Neuron (in vitro differentiated cells): ENCODE measurements around the gene RAP2B.
"Not testable (repeated sequence)": the region's sequence is repeated elsewhere in the genome, so short reads cannot be mapped to it uniquely, and the experiment has no call there.

Experiments
- H2AFZ ChIP-seq: one replicate; pipeline ENCODE4 v1.6.1; 2013; ENCODE audit warnings: low read depth, mild to moderate bottlenecking, inconsistent platforms, low read length, moderate library complexity
- H3K27me3 ChIP-seq: one replicate; pipeline ENCODE4 v1.6.1; 2013; ENCODE audit warnings: low read length; ENCODE audit not compliant: insufficient read depth
- H3K36me3 ChIP-seq: one replicate; pipeline ENCODE4 v1.6.1; 2013; ENCODE audit warnings: low read length; ENCODE audit not compliant: insufficient read depth
- H3K4me1 ChIP-seq: one replicate; pipeline ENCODE4 v1.6.1; 2013; ENCODE audit warnings: low read length; ENCODE audit not compliant: insufficient read depth
- H3K4me3 ChIP-seq: 2 replicates; pipeline ENCODE4 v1.5.1; 2013; ENCODE audit warnings: mild to moderate bottlenecking, low read length, moderate library complexity
- H3K9me3 ChIP-seq: one replicate; pipeline ENCODE4 v1.6.1; 2013; ENCODE audit warnings: low read length

Gene RAP2B

DNA sequence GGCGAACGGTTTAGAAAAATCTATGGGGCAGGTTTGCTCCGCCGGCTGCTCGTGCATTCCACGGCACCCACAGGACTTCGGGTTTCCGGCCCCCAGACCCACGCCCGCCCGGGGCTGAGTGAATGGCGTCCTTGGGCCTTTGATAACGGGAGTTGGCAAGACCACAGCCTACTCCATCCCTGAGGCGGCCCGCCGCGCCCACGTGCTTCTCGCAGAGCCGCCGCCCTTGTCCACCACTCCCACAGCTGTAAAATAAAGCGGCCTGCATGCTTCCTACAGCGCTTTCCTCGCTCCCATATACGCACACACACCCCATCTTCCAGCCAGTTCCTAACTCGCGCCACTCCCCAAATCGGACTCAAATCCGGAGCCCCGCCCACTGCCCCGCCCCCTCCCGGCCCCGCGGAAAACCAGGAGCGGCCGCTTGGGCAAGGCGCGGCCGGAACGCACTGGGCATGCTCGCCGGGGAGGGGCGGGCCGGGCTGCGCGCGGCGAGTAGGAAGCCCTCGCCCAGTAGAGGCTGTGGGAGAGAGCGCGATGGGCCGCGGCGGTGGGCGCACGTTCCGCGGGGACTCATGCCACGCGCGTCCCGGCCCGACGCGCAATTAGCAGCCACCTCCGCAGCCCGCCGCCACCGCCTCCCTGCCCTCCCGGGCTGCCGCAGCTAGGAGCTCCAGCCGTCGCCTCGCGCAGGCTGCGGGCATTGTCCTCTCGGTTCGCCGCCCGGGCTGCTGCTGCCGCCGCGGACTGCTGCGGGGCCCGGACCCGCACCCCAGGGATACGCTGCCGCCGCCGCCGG lies at the start of gene RAP2B:
TSS of gene RAP2B (plus strand) at position 513 of the 799 bp plus-strand sequence. CDS start 468 bp downstream, outside the sequence.
- H3K9me3 ChIP-seq: no peaks in the 10 kb centered on the region
- H2AFZ ChIP-seq: peak within 1 kb of the TSS; percentile 90
- peaks cover 21% of the 10 kb centered on the region for H3K4me1 ChIP-seq

DNA sequence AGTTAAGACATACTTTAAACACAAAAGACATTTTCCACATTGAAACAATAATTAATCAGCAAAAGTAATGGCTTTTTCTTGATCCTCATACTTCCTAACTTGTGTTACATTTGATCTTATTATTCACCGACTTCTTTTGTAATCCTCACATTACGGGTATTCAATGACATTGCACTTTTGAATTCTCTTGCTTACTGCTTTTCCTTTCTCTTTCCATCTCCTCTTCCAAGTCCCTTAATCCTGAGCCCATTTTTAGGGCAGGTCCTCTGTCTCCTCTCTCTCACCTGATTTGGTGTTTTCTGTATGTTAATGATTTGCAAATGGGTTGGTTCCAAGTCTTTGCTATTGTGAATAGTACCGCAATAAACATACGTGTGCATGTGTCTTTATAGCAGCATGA lies 48.5 kb upstream of the RAP2B start:
- no peaks in the 10 kb centered on the region for H3K9me3 ChIP-seq
- no peak overlapping the region for H2AFZ ChIP-seq
- no peak overlapping the region for H3K4me3 ChIP-seq
- H3K4me1 ChIP-seq: no peaks in the 10 kb centered on the region
- no peaks in the 10 kb centered on the region for H3K27me3 ChIP-seq
- H3K36me3 ChIP-seq: no peaks in the 10 kb centered on the region

More for the DNA sequence above, at the start of gene RAP2B:
- Histone ChIP-seq H3K4me3 (peak within 1 kb of the TSS; percentile 74), H3K27me3 (no peaks in the 10 kb centered on the region), H3K36me3 (peaks cover 6% of the 10 kb centered on the region)

DNA sequence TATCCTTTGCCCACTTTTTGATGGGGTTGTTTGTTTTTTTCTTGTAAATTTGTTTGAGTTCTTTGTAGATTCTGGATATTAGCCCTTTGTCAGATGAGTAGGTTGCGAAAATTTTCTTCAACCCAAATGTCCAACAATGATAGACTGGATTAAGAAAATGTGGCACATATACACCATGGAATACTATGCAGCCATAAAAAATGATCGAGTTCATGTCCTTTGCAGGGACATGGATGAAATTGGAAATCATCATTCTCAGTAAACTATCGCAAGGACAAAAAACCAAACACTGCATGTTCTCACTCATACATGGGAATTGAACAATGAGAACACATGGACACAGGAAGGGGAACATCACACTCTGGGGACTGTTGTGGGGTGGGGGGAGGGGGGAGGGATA lies 47.8 kb upstream of the RAP2B start:
- H3K36me3 ChIP-seq, H3K4me1 ChIP-seq, H3K4me3 ChIP-seq, H3K9me3 ChIP-seq, H2AFZ ChIP-seq, H3K27me3 ChIP-seq: not testable (repeated sequence)

DNA sequence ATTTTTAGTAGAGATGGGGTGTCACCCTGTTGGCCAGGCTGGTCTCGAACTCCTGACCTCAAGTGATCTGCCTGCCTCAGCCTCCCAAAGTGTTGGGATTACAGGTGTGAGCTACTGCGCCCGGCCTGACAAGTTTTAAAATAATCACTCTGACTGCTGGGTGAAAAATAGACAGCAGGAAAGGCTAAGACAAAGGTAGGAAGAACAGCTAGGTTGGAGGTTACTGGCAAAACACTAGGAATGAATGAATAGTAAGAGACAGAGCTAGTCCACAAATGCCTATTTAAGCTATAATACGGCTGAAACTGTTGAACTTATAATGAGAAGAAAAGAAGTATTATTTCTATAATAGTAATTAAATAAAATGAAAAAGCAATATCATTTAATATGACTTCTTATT lies 46.7 kb upstream of the RAP2B start:
- Histone ChIP-seq H3K27me3 (no peaks in the 10 kb centered on the region), H3K9me3 (no peaks in the 10 kb centered on the region), H3K4me3 (no peak overlapping the region), H2AFZ (no peak overlapping the region), H3K36me3 (no peaks in the 10 kb centered on the region), H3K4me1 (no peaks in the 10 kb centered on the region)

DNA sequence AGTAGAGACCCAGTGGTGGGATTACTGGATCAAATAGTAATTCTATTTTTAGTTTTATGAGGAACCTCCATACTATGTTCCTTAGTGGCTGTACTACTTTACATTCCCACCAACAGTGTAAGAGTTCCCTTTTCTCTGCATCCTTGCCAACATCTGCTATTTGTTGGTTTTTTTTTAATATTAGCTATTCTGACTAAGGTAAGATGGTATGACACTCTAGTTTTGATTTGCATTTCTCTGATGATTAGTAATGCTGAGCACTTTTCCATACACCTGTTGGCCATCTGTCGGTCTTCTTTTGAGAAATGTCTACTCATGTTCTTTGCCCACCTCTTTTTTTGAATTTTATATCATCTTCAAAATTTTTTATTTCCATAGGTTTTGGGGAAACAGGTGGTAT lies 34.2 kb upstream of the RAP2B start:
- Histone ChIP-seq H3K4me3 (no peak overlapping the region), H3K27me3 (no peaks in the 10 kb centered on the region), H3K36me3 (no peaks in the 10 kb centered on the region), H2AFZ (no peak overlapping the region), H3K9me3 (no peaks in the 10 kb centered on the region), H3K4me1 (no peaks in the 10 kb centered on the region)

DNA sequence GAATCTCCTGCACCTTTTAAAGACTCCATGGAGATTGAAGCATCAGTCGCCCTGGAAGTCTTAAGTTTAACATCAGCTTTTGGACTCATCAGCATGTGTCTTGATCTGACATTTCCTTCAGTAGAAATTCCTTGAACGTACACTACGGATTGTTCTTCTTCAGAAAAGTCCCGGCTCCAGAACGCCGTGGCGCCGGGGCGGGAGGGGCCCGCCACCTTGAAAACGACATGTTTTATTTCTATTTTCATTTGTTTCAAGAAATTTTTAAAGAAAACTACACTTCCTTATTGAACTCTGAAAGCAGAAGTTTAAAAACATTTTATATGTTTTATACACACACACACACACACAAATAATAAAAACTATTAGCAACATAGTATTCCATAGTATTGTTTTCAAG lies 32.6 kb upstream of the RAP2B start:
- no peaks in the 10 kb centered on the region for H3K27me3 ChIP-seq
- no peaks in the 10 kb centered on the region for H3K4me1 ChIP-seq
- H3K36me3 ChIP-seq: no peaks in the 10 kb centered on the region
- H3K4me3 ChIP-seq: no peak overlapping the region
- H2AFZ ChIP-seq: no peak overlapping the region
- H3K9me3 ChIP-seq: no peaks in the 10 kb centered on the region

DNA sequence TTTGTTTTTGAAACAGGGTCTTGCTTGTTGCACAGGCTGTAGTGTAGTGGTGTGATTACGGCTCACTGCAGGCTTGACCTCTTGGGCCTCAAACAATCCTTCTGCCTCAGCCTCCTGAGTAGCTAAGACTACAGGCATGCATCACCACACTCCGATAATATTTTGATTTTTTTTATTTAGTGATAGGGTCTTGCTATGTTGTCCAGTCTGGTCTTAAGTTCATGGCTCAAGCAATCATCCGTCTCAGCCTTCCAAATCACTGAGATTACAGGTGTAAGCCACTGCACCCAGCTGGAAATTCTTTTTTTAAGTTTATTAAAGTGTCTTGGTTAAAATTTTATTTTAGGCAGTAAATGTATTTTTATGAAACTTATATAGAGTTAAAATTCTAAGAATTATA lies 32.2 kb upstream of the RAP2B start:
- H3K4me3 ChIP-seq: no peak overlapping the region
- no peaks in the 10 kb centered on the region for H3K9me3 ChIP-seq
- no peaks in the 10 kb centered on the region for H3K36me3 ChIP-seq
- H3K27me3 ChIP-seq: no peaks in the 10 kb centered on the region
- no peak overlapping the region for H2AFZ ChIP-seq
- no peaks in the 10 kb centered on the region for H3K4me1 ChIP-seq

DNA sequence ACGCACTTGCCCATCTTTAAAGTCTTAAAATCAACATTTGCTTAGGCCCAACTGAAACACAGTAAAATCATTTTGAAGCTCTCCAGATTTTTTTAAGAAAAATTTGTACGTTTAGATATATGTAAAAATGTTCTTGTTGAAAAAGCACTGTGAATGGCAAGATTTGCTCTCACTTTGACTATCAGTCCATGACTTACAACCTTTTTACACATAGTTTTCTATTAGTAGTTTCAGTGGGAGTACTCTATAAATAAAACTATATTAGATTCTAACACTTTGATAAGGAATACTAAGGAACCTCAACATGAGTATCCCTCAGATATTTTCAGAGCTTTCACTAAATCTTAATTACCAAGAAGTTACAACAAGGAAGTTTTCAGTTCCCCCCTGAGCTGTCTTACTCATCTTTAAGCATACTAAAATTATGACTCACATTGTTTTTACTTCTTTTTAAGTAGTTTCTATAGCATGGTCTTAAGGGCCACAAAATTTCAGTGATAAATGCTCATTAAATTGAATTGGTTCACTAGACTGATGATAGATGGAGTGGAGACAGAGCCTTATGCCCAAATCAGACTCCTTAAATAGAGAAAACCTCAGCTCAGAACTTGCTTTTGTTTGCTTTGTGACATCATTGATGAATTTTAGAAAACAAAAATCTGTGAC lies 31.6 kb upstream of the RAP2B start:
- Histone ChIP-seq H3K4me3 (no peak overlapping the region), H3K27me3 (no peaks in the 10 kb centered on the region), H3K36me3 (no peaks in the 10 kb centered on the region), H3K9me3 (no peaks in the 10 kb centered on the region), H3K4me1 (no peaks in the 10 kb centered on the region), H2AFZ (no peak overlapping the region)

DNA sequence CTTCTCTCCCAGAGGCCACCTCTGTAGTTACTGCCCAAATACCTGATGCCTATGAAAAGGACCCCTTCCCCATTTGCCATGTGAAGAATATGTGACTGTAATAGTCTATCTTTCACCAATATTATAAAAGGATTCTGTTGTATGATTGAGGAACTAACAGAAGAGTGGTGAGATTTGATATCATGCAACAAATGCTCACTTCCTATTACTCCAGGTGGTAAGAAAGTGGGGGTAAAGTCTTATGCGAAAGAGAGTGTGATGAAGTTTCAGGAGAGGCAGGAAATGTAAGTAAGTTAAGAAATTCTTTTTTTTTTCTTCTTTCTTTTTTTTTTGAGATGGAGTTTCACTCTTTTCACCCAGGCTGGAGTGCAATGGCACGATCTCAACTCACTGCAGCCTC lies 24.4 kb upstream of the RAP2B start:
- no peaks in the 10 kb centered on the region for H3K9me3 ChIP-seq
- H3K27me3 ChIP-seq: no peaks in the 10 kb centered on the region
- no peak overlapping the region for H3K4me3 ChIP-seq
- H3K4me1 ChIP-seq: no peaks in the 10 kb centered on the region
- H2AFZ ChIP-seq: no peak overlapping the region
- no peaks in the 10 kb centered on the region for H3K36me3 ChIP-seq

DNA sequence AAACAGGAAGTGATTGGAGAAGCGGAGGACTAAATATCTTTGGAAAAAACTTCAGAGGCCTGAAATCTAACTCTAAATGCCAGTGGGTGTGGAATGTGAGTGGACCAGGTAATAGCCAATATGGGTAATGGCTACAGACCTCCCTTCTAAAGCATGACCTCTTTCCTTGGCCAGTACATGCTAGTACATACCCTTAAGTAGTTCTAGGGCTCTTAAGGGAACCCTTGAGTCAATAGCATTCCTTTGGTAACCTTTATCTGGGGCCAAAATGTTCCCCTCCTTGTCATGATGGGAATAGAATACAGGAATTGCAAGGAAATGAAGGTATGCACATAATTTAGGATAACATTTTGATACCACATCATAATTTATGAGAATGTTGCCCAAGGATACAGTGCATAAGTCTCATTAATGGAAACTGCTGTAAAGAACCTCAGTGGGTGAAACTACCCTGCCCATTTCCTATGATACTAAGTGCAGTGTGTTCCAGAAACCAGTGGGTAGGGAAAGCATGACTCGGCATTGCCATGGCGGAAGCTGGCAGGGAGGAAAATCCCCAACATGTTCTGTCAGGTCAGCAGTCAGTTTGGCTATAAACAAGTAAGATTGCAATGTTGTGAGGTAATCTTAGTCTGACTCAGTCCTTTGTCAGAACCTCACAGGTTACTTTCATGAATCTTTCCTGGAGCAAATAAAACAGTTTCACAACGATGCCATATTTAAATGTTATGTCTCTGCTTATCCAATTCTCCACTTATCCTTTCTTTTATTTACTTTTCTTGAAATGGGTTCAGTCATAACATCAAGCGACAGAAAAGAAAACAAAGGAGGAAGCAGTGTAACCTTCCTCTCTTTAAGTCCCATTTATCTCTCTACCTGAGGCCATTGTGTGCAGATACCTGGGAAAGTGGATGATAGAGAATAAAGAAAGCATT lies 23.5 kb upstream of the RAP2B start:
- Histone ChIP-seq H2AFZ (no peak overlapping the region), H3K4me1 (no peaks in the 10 kb centered on the region), H3K9me3 (no peaks in the 10 kb centered on the region), H3K4me3 (no peak overlapping the region), H3K27me3 (no peaks in the 10 kb centered on the region), H3K36me3 (no peaks in the 10 kb centered on the region)

DNA sequence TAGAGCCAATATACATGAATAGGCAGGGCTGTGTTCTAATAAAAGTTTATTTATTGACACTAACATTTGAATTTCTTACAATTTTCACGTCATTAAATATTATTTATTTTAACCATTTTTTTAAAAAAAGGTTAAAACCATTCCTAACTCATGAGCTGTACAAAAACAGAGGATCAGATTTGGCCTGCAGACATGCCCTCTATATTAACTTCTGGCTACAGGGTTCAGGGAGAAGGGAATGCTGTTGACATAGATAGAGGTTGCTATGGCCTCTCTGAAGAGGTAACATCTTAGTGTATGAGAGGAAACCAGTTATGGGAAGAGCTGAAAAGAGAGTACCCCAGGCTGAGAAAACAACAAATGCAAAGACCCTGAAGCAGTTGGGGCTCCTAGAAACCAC lies 19.1 kb upstream of the RAP2B start:
- no peak overlapping the region for H3K4me3 ChIP-seq
- no peaks in the 10 kb centered on the region for H3K36me3 ChIP-seq
- no peaks in the 10 kb centered on the region for H3K9me3 ChIP-seq
- H2AFZ ChIP-seq: no peak overlapping the region
- no peaks in the 10 kb centered on the region for H3K27me3 ChIP-seq
- H3K4me1 ChIP-seq: peaks cover 5% of the 10 kb centered on the region

DNA sequence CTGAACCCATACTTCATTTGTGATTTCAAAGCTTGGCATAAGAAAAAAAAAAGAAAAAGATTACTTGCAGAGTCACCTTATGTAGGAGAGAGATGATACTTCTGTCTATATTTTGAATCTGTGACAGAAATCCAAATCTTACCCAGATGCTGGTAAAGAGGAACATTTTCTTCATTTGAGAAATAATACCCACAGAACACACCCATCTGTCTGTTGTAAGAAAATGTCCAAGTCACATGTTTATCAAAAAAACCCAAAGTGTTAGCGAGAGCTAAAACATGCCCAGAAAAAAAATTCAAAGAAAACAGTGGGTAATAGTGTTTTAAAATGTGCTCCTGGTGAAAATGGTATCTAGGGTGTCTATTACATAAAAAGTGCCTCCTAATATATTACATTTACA lies 18.0 kb upstream of the RAP2B start:
- Histone ChIP-seq H3K4me1 (peaks cover 5% of the 10 kb centered on the region), H3K36me3 (no peaks in the 10 kb centered on the region), H3K27me3 (no peaks in the 10 kb centered on the region), H2AFZ (no peak overlapping the region), H3K9me3 (no peaks in the 10 kb centered on the region), H3K4me3 (no peak overlapping the region)

DNA sequence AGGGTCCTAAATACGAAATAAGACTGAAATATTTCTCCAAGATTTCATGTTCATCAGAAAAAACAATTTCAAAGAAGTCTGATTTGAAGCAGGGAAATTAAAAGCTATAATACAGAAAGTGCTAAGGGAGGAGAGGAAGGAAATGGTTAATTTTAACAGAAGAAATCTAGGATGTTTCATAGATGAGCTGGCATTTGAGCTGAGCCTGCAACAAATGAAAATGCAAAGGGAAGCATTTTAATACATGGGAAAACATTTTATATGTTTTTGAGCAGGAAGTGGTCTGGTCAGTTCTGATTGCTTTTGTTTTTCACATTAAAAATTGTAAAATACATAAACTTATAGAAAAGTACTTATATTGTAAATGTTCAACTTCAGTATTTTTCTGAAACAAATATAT lies 17.2 kb upstream of the RAP2B start:
- no peaks in the 10 kb centered on the region for H3K27me3 ChIP-seq

More for the DNA sequence above, 17.2 kb upstream of the RAP2B start:
- Histone ChIP-seq H3K4me3 (no peak overlapping the region), H2AFZ (no peak overlapping the region), H3K36me3 (no peaks in the 10 kb centered on the region), H3K9me3 (no peaks in the 10 kb centered on the region), H3K4me1 (peaks cover 5% of the 10 kb centered on the region)
